D721Med (cell line): Measurements from ENCODE around the gene TMEM253.

Source experiments
- DNase-seq: peaks from one replicate; pipeline ENCODE4 v3.0.0; 2011; ENCODE audit warnings: low spot score; ENCODE audit not compliant: insufficient read length
- FAIRE-seq: peaks from 2 replicates; lab custom pipeline; 2011; peaks lifted over from hg19 to GRCh38; lab: Jason Lieb, UNC
- TF ChIP-seq, protein P1 (sequence below): IDR thresholded peaks from 2 replicates; pipeline ENCODE4 v1.5.1; 2012; ENCODE audit warnings: mild to moderate bottlenecking, control low read depth; ENCODE audit not compliant: insufficient read depth; ENCODE audit errors: missing control alignments

The TMEM253 gene

DNA sequence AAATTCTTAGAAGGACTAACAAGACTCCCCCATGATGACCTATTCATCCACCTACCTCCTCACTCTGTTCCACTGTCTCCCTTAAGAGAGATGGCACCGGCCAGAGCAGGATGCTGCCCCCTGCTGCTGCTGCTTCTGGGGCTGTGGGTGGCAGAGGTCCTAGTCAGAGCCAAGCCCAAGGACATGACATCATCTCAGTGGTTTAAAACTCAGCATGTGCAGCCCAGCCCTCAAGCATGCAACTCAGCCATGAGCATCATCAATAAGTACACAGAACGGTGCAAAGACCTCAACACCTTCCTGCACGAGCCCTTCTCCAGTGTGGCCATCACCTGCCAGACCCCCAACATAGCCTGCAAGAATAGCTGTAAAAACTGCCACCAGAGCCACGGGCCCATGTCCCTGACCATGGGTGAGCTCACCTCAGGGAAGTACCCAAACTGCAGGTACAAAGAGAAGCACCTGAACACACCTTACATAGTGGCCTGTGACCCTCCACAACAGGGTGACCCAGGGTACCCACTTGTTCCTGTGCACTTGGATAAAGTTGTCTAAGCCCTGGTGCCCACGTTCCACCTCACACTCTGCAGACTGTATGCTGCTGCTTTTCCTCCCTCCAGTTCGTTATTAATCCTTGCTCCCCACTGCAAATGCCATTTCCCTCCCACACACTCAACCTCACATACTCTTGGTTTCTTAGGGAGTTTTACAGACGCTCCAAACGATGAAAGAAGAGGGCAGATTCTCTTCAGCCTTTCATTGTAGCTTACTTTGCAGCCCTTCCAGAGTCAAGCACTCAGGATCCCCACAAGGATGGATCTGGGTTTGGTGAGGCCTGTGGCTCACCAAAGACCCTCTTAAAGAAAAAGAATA lies 42.8 kb upstream of the TMEM253 start, which contains the start of gene RNASE8:
RNASE8 (plus strand) TSS at position 20 of the 873 bp plus-strand sequence; CDS start at position 91, 71 bp downstream.
- FAIRE-seq (no peak), DNase-seq (no peak)
- TF ChIP-seq, protein P1, sequence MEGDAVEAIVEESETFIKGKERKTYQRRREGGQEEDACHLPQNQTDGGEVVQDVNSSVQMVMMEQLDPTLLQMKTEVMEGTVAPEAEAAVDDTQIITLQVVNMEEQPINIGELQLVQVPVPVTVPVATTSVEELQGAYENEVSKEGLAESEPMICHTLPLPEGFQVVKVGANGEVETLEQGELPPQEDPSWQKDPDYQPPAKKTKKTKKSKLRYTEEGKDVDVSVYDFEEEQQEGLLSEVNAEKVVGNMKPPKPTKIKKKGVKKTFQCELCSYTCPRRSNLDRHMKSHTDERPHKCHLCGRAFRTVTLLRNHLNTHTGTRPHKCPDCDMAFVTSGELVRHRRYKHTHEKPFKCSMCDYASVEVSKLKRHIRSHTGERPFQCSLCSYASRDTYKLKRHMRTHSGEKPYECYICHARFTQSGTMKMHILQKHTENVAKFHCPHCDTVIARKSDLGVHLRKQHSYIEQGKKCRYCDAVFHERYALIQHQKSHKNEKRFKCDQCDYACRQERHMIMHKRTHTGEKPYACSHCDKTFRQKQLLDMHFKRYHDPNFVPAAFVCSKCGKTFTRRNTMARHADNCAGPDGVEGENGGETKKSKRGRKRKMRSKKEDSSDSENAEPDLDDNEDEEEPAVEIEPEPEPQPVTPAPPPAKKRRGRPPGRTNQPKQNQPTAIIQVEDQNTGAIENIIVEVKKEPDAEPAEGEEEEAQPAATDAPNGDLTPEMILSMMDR: no peak

DNA sequence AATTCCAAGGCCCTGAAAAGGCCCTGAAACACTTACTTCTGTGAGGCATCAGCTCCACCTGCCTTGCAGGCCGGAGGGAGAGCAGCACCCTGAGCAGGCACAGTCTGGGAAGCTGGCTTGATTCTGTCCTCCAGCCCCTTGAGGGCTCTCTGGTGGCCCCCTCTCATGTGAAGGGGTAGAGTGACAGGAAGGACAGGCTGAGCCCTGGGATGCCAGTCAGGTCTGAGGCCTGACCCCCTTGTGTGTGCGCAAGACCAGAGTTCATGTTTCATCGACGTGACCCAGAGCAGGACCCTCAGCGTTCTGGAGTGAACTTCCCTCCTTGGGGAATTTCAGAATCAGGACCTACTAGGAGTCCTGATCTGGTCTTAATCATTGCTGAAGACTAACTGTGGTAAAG lies 42.0 kb upstream of the TMEM253 start:
- TF ChIP-seq, protein P1: no peak
- no peak for FAIRE-seq
- DNase-seq: no peak

DNA sequence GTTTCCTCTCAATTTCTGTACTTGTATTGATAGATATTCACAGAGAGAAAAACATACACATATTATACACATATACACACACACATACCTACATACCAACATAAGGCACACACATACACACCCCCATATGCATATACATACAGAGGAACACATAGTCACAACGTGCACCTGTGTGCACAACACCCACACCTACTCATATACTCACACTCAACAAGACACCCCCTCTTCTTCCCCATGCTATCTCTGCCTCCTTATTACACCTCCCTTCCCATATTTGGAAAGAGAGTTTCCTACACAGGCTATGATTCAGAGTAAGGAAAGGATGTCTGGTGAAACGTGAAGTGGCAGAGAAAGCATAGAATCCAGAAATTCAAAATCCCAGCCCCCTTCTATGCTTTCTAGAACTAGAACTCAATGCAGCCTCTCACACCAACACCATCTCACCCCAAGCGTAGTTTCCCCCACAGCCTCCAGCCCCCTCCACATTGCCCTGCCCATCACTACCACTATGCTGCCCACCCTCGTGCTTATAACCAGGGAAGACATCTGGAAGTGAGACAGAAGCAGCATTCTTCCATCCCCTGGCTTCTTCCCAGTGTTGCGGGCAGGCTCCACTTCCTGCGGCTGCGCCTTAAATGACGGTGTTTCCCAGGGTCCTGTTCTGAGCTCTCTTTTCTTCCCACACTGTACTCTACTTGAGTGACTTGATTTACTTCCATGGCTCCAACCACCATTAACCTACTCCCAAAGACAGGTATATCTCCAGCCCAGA lies 40.8 kb upstream of the TMEM253 start:
- TF ChIP-seq, protein P1: no peak
- no peak for FAIRE-seq
- DNase-seq: no peak

DNA sequence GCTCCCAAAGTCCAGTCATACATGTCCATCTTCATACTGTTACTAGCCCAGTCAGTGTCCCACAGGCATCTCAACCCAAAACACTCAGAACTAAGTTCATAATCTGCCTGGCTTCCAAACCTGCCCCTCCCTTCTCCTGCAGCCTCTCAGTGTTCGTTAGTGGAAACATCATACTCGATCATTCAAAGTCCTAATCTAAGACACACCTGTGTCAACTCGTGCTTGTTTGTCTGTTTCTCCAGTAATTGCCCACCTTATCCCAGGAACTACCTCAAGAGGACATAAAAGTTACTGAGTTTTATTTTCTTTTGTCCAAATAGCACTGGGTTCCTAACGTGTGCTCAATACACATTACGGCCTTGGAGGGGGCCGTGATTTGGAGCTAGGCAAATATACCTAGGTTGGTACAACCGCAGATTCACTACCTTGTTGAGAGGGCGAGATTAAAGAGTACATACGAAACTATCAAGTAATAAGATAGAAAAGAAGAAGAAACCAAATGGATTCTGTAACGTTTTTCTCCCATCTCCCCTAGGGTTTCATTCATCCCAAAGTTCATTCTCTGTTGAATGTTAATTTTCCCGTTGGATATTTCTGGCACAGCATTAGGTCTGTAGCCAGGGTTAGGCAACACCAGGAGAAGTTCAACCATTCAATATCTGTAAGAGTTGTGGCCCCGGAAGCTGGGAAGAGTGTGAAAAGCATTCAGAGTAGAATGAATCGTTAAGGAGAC lies 40.1 kb upstream of the TMEM253 start:
- FAIRE-seq (no peak), DNase-seq (no peak)
- TF ChIP-seq, protein P1: no peak

DNA sequence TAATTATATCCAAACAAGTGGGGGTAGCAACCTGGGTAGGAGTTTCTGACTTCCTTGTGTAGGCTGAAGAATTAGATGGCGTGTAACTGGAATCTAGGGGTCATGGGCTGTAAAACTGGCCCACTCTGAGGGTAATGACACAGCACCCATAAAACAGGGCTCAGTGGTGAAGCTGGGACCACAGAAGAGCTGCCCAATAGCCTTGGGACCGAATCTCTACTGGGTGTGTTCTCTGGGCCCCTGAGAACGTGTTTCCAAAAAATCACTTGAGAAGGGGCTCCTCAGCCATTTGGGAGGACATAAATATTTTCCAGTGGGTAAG lies 39.6 kb upstream of the TMEM253 start:
- no peak for FAIRE-seq
- DNase-seq: no peak
- TF ChIP-seq, protein P1: no peak

DNA sequence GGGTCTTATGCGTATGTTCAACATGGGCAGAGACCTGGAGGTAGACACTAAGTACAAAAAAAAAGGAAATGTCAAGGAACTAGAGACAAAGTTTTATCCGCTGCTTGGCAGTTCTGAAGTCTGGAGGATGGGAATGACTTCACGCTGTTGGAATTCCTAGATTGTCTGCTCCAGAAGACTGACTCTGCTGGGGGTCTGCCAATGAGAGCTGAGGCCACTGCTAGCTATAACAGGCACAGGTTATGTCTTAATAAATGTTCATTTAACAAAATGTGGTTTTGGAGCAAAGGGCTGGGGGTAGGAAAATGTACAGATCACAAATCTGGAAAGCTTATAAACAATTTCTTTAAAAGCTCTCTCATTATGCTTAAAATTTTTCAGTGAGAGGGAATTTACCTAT lies 37.4 kb upstream of the TMEM253 start:
- no peak for DNase-seq
- FAIRE-seq: no peak
- TF ChIP-seq, protein P1: no peak
